GM15510 (cell line): ENCODE results near the gene CFAP70.

Experiments
- POLR2A ChIP-seq: IDR thresholded peaks from 3 replicates; pipeline ENCODE4 v1.6.1; 2011; ENCODE audit warnings: borderline replicate concordance; ENCODE audit not compliant: insufficient read length; ENCODE audit errors: extremely low read depth

Gene CFAP70

DNA sequence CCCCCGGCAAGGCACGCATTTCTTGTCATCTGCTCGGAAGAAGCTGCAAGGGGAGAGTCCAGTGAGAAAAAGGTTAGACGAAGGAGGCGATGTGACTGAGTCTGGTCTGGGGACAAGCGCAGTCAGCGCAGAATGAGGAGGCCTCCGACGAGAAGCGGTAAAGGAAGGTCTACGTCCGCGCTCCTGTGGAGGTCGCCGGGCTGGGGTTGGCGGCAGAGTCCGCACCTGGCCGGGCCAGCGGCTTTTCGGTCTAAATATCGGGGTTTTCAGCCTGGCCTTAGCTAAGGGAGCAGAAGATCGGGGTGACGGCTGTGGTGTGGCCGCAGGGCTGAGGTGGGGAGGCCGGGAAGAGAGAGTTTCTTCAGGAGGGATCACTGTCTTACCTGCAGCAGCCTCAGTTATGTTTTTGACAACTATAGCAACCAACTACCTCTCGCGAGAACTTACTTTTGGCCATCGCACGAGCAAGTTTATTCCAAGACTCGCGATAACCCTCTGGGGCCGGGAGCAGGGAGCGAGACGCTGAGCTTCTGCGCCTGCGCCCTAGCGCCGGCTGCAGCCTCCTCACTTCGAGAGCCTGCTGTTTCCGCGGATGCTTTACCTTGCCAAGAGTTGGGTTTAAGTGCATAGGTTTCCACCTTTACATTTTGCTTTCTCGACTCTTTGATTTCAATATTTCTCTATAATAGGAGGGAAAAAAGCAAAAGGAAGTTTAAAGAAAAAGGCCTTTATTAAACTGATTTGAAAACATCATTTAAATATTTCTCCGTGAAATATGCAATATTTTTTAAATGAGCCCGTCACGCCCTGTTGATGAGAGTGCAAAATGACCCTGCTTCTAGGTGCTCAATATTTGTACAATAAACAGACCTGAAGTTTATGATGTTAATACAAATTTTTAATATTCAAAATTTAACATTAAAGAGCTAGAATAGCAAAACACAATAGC is at the start of gene CFAP70:
Gene CFAP70, minus strand, starts transcription at position 534 of the 949 bp plus-strand sequence. CDS start 4,068 bp downstream, outside the sequence.
- peak; percentile 74 for TF ChIP-seq POLR2A

DNA sequence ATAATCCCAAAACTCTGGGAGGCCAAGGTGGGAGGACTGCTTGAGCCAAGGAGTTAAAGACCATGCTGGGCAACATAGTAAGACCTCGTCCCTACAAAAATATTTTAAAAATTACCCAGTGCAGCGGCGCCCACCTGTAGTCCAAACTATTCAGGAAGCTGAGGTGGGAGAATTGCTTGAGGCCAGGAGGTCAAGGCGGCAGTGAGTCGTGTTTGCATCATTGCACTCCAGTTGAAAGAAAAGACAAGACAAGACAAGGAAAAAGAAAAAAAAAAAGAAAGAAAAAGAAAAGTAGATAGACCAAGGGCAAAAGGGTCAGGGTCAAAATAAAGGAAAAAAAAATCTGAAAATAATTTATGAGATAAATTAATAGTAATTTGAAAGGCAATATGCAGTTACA is 49.4 kb upstream of the CFAP70 start:
- no peak for TF ChIP-seq POLR2A

DNA sequence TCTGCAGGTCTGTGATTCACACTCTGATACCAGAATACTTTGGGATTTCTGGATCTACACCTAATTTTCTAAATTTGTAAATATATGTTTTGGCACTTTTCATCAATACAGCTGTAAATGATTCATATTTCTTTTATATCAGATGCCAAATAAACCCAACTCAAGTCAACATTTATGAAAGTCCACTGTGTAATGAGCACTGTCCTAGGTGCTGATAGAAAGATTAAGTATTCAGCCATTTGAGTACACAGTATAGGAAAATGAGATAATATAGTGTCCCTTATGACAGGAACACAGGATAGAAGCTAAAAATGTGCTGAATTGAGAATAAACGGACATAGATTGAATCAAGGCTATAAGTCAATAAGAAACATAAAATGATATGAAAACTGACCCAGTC is 48.8 kb upstream of the CFAP70 start:
- no peak for TF ChIP-seq POLR2A

DNA sequence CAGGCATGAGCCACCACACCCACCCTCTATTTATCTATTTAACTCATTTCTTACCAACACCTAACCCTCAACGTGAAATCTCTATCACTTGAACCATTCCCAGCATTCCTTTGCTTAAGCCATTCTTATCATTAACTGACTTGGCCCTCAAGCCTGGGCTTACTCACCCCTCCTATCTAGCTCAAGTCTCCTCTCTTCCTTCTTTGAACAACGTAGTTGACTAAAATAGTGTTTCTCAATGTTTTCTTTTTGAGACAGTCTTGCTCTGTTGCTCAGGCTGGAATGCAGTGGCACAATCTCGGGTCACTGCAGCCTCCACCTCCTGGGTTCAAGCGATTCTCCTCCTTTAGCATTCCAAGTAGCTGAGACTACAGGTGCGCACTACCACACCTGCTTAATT is 48.2 kb upstream of the CFAP70 start:
- no peak for TF ChIP-seq POLR2A

DNA sequence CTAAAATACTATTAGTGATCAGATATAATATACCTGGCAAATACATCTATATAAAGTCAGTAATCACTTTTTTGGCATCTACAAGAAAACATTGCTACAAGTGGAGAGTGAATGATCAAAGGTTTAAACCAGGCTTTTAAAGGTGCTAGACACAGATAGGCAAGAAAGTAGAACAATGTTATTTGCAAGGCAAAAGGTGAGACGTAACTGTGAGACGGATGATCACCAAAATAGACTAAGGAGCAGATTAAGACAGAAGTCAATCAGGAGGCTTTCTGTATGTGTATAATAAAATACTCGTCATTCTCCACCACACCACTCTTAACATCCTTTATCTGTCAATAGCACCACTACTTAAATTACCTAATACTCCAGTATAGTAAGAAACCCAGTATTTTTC is 46.9 kb upstream of the CFAP70 start:
- no peak for TF ChIP-seq POLR2A

DNA sequence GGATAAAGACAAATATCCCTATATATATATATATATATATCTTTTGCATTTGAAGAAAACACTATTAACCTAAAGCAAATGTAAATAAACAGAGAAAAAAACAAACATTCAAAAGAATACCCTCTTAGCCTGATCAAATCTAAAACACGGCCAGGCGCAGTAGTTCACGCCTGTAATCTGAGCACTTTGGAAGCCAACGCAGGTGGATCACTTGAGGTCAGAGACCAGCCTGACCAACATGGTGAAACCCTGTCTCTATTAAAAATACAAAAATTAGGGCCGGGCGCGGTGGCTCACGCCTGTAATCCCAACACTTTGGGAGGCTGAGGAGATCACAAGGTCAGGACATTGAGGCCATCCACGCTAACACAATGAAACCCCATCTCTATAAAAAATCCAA is 46.0 kb upstream of the CFAP70 start:
- TF ChIP-seq POLR2A = no peak

DNA sequence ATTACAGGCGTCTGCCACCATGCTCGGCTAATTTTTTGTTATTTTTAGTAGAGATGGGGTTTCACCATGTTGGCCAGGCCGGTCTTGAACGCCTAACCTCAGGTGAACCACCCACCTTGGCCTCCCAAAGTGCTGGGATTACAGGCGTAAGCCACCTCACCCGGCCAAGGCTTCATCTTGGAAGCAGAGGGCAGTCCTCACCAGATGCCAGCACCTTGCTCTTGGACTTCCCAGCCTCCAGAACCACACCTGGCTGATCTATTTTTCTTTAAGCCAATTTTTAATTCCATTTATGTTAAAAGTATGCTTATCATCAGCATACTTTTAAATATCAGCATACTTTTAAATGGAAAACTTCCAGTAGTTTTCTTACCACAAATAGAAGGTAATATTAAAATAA is 43.0 kb upstream of the CFAP70 start:
- TF ChIP-seq POLR2A = no peak

DNA sequence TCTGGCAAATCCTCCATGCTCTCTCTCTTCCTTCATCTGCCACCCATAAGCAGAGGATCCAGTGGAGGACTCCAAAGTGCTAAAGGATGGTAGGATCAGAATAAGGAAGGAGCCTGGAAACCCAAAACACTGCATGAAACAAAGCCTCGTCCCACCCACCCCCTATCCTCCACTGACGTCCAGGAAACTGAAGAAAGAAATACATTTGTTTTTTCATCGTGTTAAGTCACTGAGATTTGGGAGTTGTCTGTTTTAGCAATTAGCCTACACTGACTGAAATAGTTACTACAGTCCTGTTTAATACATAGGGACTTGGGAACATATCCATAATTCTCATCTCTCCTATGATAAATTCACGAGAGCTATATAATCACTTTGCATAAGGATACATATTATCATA is 40.4 kb upstream of the CFAP70 start:
- TF ChIP-seq POLR2A = no peak

DNA sequence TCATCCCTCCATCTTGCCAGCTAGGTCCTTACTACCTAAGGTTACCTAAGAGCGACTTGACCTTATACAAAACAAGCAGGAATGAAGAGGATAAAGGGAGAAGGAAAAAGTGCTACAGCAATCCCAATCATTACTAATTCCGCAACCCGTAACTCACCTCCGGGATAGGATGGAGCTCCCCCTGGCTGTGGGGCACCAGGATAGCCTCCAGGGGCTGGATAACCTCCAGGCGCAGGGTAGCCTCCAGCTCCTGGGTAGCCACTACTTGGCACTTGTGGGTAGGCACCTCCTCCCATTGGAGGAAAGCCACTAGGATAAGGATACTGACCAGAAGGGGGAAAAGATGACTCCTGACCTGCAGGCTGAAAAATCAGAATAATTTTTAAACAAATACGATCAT is 39.4 kb upstream of the CFAP70 start:
- TF ChIP-seq POLR2A = no peak

DNA sequence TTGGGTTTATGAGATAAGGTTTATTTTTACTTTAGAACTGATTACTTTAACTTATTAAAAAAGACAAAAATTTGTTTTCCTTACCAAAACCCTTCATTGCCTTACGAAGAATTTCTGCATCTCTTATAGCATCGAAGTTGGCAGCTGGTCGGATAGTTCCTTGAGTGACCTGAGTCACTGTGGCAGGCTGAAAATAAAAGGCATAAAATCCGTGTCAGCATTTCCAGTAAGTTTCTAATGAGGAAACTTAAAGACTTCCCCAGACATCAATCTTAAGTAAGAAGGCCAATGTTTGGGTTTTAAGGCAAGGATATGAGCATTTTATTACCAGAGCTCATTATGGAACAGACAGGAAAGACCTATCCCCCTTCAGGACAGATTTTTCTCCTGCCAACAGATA is 29.6 kb upstream of the CFAP70 start:
- TF ChIP-seq POLR2A = no peak

DNA sequence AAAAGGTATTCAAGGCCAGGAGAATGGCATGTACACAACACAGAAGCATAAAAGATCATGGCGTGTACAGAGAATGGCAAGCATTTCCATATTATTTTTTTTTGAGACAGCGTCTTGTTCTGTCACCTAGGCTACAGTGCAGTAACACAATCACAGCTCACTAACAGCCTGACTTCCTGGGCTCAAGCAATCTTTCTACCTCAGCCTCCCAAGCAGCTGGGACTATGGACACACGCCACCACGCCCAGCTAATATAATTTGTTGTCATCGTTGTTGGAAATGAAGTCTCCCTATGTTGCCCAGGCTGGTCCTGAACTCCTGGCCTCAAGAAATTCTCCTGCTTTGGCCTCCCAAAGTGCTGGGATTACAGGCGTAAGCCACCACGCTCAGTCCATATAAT is 27.9 kb upstream of the CFAP70 start:
- TF ChIP-seq POLR2A = no peak

DNA sequence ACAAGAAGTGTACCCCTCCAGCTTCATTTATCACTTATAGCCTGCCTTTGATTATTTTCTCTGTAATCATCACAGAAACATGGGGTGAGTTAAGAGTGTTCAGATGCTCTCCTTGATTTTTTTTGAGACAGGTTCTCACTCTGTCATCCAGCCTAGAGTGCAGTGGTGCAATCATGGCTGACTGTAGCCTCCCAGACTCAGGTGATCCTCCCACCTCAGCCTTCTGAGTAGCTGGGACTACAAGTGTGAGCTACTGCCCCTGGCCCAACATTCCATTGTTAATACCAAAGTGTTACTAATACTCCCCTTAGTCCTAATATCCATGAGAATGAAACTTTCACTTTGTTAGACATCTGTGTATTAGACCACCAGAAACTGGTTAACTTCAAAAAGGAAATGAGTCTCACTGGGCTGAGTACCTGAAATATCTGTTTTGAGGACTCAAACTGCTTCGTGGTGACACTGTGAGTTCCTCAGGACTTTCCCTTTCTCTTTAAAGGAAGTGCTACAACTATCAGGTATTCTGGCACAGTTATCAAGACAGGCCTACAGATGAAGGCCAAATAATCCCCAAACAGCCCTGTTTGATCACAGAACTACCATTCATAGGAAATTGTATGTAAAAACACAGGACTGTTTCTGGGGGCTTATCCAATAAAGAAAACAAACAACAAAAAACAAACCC is 20.5 kb upstream of the CFAP70 start:
- TF ChIP-seq POLR2A = no peak

DNA sequence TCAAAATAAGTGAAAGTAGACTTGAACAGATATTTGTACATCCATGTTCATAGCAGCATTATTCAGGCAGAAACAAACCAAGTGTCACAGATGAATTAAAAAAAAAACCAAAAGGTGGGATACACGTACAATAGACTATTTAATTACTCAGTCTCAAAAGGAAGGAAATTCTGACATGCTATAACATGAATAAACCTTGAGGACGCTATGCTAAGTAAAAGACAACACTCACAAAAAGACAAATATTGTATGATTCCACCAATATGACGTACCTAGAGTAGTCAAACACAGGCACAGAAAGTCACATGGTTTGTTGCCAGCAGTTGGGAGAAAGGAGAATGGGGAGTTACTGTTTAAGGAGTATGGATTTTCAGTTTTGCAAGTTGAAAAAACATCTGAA is 18.0 kb upstream of the CFAP70 start:
- no peak for TF ChIP-seq POLR2A

DNA sequence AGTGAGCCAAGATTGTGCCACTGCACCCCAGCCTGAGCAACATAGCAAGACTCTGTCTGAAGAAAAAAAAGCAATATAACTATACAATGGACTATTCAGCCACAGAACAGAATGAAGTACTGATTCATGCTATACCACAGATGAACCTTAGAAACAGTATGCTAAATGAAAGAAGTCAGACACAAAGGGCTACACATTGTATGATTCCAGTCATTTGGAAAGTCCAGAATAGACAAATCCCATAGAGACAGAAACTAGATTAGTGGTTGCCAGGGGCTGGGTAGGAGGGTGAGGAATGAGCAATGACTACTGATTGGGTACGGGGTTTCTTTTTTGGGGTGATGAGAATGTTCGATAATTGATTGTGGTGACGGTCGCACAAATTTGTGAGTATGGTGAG is 9.6 kb upstream of the CFAP70 start:
- TF ChIP-seq POLR2A = no peak

DNA sequence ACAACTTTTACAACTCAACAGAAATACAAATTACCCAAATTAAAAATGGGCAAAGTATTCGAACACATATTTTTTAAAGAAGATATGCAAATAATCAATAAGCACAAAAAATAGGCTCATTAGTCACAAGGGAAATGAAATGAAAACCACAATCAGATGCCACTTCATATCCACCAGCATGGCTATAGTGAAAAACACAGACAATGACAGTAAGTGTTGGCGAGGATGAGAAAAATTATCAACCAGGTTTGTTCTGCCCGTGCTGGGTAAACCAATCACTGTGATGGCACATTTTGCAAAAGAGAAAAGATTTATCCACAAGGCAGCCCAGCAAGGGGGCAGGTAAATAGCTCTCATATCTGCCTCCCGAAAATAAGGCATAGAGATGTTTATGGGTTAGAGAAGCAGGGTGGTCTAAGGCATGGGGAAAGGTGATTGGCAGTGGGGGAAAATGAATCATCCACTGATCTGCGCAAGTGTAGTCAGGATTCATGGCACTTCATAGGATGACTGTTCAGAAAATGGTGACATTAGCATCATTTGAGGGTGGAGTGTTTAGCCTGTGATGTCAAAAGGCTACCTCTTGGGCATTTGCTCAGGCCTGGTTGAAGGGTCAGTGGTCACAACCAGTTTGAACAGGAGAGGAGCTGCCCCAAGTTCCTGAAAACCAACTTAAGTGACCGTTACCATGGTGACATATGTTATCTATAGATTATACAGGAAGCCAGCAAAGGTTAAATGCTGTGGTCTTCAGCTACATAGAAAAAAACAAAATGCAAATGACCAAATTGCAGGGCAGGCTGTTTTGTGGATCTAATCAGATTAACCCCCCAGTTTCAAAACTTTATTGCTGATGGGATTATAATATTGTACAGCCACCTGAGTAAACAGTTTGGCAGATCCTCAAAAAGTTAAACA is 8.0 kb upstream of the CFAP70 start:
- no peak for TF ChIP-seq POLR2A

DNA sequence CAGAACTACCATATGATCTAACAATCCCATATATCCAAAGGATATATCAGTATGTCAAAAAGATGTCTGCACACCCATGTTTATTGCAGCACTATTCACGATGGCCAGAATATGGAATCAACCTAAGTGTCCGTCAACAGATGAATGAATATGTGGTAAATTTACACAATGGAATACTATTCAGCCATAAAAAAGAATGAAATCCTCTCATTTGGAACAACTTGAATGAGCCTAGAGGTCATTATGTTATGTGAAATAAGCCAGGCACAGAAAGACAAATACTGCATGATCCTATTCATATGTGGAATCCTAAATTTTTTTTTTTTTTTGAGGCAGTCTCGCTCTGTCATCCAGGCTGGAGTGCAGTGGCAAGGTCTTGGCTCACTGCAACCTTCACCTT is 6.3 kb upstream of the CFAP70 start:
- no peak for TF ChIP-seq POLR2A

DNA sequence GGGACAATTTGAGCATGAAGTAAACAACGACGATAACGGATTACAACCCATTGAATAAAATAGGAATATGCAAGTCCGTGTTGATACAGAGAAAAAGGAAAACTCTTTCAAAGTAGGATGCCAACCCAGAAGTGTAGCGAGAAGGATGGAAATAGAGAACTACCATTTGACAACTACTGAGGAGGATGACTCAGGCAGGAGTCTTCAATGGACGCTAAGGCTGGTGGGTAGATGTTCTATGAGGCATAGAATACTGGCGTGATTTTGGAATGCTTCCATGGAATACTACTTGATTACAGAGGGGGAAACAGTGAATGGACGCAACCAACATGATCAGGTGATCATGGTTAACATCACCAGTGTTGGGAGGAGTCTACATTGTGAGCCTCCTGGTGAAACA is 828 bp upstream of the CFAP70 start:
- TF ChIP-seq POLR2A = no peak
